NCI-H128 (cell line): ENCODE data around the gene CUEDC2.

Experiments
- DNase-seq: peaks from one replicate; lab custom pipeline; 2025; ENCODE audit not compliant: unreplicated experiment; lab: John Stamatoyannopoulos, UW

Gene CUEDC2, protein sequence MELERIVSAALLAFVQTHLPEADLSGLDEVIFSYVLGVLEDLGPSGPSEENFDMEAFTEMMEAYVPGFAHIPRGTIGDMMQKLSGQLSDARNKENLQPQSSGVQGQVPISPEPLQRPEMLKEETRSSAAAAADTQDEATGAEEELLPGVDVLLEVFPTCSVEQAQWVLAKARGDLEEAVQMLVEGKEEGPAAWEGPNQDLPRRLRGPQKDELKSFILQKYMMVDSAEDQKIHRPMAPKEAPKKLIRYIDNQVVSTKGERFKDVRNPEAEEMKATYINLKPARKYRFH

DNA sequence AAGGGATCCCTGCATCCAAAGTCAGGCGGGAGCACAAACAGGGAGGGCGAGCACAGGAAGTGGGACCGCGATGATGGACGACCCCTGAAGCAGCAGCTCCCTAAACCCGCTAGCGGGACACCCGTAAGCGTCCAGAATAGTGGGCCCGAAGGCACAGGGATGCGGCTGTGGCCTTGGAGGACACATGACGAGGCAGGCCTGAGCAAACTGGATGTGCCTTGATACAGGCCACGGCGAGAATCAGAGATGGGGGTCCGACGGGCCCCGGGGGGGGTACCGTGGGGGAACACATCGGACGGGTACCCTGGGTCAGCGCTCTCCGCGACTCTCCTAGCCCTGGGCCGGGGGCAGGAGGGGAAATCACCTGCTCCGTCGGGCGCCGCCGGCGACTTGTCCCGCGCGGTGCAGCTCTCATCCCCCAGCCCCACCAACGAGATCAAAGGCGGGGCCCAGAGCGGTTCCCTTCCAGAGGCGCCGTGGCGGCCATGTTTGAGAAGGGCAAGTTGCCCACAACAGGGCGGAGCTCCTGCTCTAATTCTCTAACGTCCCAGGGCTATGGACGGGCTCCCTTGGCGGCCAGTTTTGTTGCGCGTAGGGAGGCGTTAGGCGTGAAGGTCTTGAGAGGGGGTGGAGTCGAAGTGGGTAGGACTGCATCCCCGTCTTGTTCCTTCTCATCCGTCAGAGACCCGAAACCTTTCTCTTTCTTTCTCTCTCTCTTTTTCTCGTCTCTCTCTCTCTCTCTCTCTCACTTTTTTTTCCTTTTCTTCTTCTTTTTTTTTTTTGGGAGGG lies at the start of gene CUEDC2:
TSS of gene CUEDC2 (minus strand) at position 413 of the 789 bp plus-strand sequence. CDS start 7,386 bp downstream, outside the sequence.
- peak; percentile 94 for DNase-seq

DNA sequence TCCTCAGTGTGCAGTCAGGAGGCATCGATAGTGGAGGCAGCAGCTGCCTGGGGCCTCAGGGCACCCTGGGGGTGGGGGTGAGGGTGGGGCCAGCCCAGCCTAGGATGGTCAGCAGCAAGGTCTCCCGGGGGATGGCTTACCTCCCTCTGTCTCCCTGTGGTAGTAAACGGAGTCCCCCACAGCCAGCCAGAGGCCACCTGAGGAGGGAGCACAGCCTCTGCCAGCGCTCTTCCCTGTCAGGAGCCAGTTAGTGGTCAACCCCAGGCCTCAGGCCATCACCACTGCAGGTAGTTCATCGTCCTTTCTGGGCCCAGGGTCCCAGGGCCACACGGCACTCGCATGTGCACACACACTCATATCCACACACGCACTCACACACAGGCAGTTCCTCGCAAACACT lies 48.0 kb upstream of the CUEDC2 start:
- no peak for DNase-seq

GRCh38 chr10:102479651-102480050 lies 47.3 kb upstream of the CUEDC2 start:
- no peak for DNase-seq

- no peak for DNase-seq
Measured at GRCh38 chr10:102476466-102477141, 44.2 kb upstream of the CUEDC2 start.

- DNase-seq: no peak
Measured at GRCh38 chr10:102475451-102476040, 43.2 kb upstream of the CUEDC2 start.

GRCh38 chr10:102473445-102474331 lies 41.3 kb upstream of the CUEDC2 start:
- DNase-seq: no peak

DNA sequence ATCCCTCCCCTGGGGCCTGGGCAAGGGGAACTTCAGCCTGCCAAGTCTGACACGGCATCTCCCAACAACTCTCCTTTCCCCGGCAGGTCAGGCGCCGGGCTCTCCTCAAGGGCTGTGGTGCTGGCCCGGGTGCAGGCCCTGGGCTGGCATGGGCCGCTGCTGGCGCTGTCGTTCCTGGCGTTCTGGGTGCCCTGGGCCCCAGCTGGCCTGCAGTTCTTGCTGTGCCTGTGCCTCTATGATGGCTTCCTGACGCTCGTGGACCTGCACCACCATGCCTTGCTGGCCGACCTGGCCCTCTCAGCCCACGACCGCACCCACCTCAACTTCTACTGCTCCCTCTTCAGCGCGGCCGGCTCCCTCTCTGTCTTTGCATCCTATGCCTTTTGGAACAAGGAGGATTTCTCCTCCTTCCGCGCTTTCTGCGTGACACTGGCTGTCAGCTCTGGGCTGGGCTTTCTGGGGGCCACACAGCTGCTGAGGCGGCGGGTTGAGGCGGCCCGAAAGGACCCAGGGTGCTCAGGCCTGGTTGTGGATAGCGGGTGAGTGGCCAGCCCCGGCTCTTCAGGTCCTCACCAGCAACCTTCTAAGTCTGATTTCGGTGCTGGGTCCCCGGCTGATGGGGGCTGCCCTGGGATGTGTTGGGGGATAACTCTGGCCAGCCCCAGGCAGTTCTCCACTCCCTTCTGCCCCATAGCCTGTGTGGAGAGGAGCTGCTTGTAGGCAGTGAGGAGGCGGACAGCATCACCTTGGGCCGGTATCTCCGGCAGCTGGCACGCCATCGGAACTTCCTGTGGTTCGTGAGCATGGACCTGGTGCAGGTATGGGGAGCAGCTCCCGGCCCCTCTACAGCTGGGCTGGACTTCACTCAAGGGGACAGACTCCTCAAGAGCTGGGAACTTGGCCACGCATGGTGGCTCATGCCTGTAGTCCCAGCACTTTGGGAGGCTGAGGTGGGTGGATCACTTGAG lies 38.5 kb upstream of the CUEDC2 start:
- DNase-seq: no peak

DNA sequence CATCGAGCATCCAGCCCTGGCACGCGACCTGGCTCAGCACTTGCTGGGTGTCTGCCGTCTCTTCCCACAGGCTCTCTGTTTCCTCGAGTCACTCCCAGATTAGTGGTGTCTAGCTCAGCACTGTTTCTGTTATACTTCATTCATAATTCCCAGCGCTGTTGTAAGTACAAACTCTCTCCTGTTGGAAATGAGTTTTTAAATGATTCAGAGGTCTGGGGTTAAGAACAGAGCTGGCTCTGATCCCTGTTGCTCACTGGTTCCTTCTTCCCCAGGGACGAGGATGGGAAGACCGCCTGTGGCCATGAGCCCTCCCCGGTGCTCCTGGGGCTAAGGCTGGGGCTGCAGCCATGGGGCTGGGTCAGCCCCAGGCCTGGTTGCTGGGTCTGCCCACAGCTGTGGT lies 36.3 kb upstream of the CUEDC2 start:
- DNase-seq: no peak

- no peak for DNase-seq
Measured at GRCh38 chr10:102467971-102468438, 35.6 kb upstream of the CUEDC2 start.

- no peak for DNase-seq
Measured at GRCh38 chr10:102467318-102467717, 34.9 kb upstream of the CUEDC2 start.

DNA sequence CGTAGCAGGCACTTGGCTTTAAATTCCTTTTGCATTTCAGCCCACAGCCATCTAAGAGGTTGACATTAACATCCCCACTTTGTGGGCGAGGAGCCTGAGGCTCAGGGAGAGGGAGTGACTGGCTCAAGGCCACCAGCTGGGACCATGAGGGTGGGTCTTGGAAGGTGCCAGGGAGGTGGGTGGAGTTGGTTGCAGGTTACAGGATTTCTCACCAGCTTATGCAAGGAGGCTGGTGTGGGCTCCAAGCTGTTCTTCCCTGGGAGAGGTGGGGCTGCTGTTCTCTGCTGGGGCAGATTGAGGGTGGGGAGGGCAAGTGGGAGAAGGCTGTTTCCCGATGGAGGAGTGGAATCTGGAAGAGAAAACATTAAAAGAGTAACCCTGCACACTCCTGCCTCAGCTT lies 33.1 kb upstream of the CUEDC2 start:
- DNase-seq: no peak

GRCh38 chr10:102463983-102464382 lies 31.6 kb upstream of the CUEDC2 start:
- DNase-seq: no peak

DNA sequence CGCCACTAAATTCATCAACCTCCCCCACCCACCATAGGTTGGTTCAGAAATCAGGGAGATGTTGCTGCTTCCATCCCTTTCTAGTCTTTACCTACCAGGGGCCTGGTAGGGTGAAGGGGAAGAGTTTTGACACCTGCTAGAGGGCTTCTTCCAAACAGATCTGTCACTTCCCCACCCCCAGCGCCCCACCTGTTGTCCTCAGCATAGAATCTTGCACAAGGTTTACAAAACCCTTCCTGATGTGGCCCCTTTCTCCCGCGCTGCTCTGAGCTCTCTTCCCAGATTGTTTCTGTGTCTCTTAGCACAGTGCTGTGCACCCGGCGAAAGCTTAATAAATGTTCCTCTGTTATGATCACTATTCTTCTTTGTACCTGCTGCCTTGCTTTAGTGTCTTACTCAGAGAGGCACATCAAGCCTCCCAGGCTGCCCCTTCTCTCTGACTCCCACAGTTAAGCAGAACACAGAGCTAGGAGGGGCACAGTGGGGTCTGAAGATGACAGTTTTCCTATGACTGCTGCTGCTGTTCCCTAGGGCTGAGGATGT lies 30.2 kb upstream of the CUEDC2 start:
- no peak for DNase-seq

- DNase-seq: peak; percentile 69
Measured at GRCh38 chr10:102461187-102462054, 29.0 kb upstream of the CUEDC2 start.

GRCh38 chr10:102460836-102461186 lies 28.4 kb upstream of the CUEDC2 start:
- peak; percentile 55 for DNase-seq

- DNase-seq: no peak
Measured at GRCh38 chr10:102458656-102459055, 26.3 kb upstream of the CUEDC2 start.

DNA sequence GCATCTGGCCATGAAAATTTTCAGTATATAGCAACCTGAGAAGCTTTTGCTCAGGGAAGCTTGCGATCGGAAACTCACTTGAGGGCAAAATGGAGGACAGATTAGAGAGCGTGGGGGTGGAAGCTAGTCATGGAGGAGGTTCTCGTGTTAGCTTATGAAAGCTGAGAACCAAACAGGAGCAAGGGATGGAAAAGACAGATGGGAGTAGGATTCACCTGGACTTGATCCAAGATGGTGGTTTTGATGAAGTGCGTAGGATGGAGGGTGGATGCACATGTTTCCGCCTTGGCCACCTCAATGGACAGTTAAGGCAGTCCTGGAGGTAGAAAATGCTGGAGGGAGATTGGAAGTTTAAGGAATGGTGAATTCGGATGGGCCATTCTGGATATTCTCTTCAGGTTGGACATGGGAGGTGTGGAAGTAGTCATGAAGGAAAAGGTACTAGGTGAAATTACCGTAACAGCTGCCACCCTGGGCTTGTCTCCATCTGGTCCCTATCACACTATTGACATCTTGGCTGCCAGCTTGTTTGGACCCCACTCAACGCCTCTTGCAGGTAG lies 25.3 kb upstream of the CUEDC2 start:
- no peak for DNase-seq
